ENCODE measurements around the gene ASH1L. TPM values are rescaled to one million over a fixed set of nuclear protein-coding genes. Genes with fewer than 3 reads are reported as not detected.
"Not testable (repeated sequence)": the region's sequence is repeated elsewhere in the genome, so short reads cannot be mapped to it uniquely, and the experiment has no call there.

Gene ASH1L
- 10 to 100 TPM; 30.9 to 50.4 (median 43.5) TPM for polyA plus RNA-seq (ENCODE audit: insufficient read length in 4 of 4)

- peak; percentile 90 to 96 (median 92) for DNase-seq (ENCODE audit: low read depth in 4 of 4, low spot score in 2 of 4)
Observed at GRCh38 chr1:155562581-155563376, at the start of gene ASH1L. Gene ASH1L (minus strand): TSS chr1:155562803. CDS start chr1:155521519, 41,284 bp downstream.

- not testable (repeated sequence) for DNase-seq (ENCODE audit: low read depth in 4 of 4, low spot score in 2 of 4)
Observed at GRCh38 chr1:155610257-155610647, 47.6 kb upstream of the ASH1L start.

GRCh38 chr1:155609515-155610256 is 47.1 kb upstream of the ASH1L start, which contains the start of gene MSTO1:
Gene MSTO1 (plus strand): TSS chr1:155610218. CDS start chr1:155610249, 31 bp downstream.
- DNase-seq (ENCODE audit: low read depth in 4 of 4, low spot score in 2 of 4), result peak; percentile 62 to 88 (median 84)

- no peak for DNase-seq (ENCODE audit: low read depth in 4 of 4, low spot score in 2 of 4)
Observed at GRCh38 chr1:155608888-155609225, 46.3 kb upstream of the ASH1L start.

- no peak for DNase-seq (ENCODE audit: low read depth in 4 of 4, low spot score in 2 of 4)
Observed at GRCh38 chr1:155607708-155608107, 45.1 kb upstream of the ASH1L start.

- DNase-seq (ENCODE audit: low read depth in 4 of 4, low spot score in 2 of 4), result not testable (repeated sequence)
Observed at GRCh38 chr1:155599828-155600572, 37.4 kb upstream of the ASH1L start.

- peak in 1 of 4 donors; percentile 6 for DNase-seq (ENCODE audit: low read depth in 4 of 4, low spot score in 2 of 4)
Observed at GRCh38 chr1:155598842-155599331, 36.3 kb upstream of the ASH1L start.

- DNase-seq (ENCODE audit: low read depth in 4 of 4, low spot score in 2 of 4), result no peak
Observed at GRCh38 chr1:155596864-155597263, 34.3 kb upstream of the ASH1L start.

GRCh38 chr1:155595877-155596474 is 33.4 kb upstream of the ASH1L start:
- DNase-seq (ENCODE audit: low read depth in 4 of 4, low spot score in 2 of 4), result not testable (repeated sequence)

- peak in 1 of 4 donors; percentile 21 for DNase-seq (ENCODE audit: low read depth in 4 of 4, low spot score in 2 of 4)
Observed at GRCh38 chr1:155591770-155592169, 29.2 kb upstream of the ASH1L start.

GRCh38 chr1:155590516-155591247 is 28.1 kb upstream of the ASH1L start:
- not testable (repeated sequence) for DNase-seq (ENCODE audit: low read depth in 4 of 4, low spot score in 2 of 4)

GRCh38 chr1:155589282-155589681 is 26.7 kb upstream of the ASH1L start:
- DNase-seq (ENCODE audit: low read depth in 4 of 4, low spot score in 2 of 4), result not testable (repeated sequence)

- DNase-seq (ENCODE audit: low read depth in 4 of 4, low spot score in 2 of 4), result not testable (repeated sequence)
Observed at GRCh38 chr1:155583846-155584245, 21.2 kb upstream of the ASH1L start.

- DNase-seq (ENCODE audit: low read depth in 4 of 4, low spot score in 2 of 4), result not testable (repeated sequence)
Observed at GRCh38 chr1:155575608-155576007, 13.0 kb upstream of the ASH1L start.

- DNase-seq (ENCODE audit: low read depth in 4 of 4, low spot score in 2 of 4), result no peak
Observed at GRCh38 chr1:155574077-155574476, 11.5 kb upstream of the ASH1L start.

GRCh38 chr1:155570593-155570990 is 8.0 kb upstream of the ASH1L start:
- no peak for DNase-seq (ENCODE audit: low read depth in 4 of 4, low spot score in 2 of 4)

GRCh38 chr1:155569988-155570592 is 7.5 kb upstream of the ASH1L start:
- DNase-seq (ENCODE audit: low read depth in 4 of 4, low spot score in 2 of 4), result no peak

GRCh38 chr1:155563377-155564022 is 897 bp upstream of the ASH1L start:
- peak in 1 of 4 donors; percentile 9 for DNase-seq (ENCODE audit: low read depth in 4 of 4, low spot score in 2 of 4)
